Activated CD4-positive, alpha-beta T cell treated with anti-CD3 and anti-CD28 coated beads, Interleukin-2, amount 50 U/mL, for 1 hour (primary cell): Measurements from ENCODE around the gene AMPD1.
A peak's percentile ranks its signal among the peaks of the same experiment; 100 is the strongest.

Experiments used
- DNase-seq: peaks from one replicate; pipeline ENCODE4 v3.0.0-alpha.2; 2020

Gene AMPD1

DNA sequence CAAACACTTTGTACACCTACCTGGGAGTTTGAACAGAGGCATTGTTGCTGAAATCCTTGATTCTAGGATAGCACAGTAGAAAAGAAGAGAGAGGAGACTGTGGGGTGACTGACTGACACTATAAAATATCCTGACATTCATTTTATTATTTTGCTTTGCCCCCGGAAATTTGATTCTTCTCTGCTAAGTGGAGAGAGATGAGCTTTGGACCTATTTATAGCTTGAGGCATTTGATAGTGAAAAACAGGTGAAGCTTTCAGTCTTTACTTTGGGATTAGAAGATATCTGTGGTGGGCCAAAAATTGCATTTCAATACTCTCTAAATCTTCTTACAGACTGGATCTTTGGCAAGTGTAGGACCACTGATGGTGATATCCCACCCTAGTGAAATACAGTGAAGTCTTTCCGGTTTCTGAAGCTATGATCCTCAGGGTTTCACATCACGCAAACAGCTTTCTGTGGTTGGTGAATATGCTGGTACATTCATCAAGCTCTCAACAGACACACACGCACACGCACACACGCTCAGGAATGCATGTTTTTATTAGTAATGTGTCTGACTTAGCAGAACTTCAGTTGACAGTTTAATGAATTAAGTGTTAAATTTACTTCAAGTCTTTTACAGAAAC, at the start of gene AMPD1:
Gene AMPD1 (minus strand): TSS at position 117 of the 629 bp plus-strand sequence. CDS start 75 bp downstream, at position 42.
- no peak for DNase-seq

DNA sequence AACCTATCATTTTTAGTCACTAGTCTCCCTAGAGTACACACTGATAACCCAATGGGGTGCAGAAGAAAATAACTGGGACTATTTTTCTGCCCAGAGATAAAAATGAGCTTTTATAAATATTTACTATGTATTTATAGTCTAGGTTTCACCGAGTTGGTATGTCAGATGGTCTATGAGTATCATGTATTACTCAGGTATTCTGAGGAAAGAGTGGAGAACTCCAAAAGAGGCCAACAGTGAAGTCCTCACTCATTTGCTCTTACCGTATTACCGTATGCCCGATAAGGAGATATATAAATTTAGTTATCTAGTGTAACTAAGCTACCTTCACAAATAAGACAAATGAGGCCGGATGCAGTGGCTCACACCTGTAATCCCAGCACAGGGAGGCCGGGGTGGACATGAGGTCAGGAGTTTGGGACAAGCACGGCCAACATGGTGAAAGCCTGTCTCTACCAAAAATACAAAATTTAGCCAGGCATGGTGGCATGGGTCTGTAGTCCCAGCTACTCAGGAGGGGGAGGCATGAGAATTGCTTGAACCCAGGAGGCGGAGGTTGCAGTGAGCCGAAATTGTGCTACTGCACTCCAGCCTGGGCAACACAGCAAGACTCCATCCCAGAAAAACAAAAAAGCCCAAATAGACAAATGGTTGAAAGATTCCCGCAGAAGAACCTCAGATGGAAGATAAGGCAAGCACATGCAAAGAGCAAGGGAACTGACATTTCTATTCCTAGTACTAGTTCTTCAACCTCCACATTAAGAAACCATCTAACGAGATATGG, 46.8 kb upstream of the AMPD1 start:
- DNase-seq, result no peak

DNA sequence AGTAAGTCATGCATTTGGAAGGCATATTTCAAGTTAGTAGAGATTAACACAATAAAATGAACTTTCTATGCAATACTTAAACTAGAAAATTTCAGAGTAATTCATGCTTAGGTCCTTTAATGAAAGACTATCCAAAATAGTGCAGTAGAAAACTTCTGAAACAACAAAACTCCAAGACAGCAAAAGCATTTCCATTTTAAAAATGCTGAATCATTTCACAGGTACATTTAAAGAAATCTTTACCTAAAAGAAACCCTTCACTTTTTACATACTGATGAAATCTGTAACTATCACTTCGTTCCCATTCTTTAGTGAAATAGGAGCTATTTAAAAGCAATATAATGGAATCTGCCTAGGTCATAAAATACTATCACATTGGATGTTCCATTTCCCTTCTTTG, 45.0 kb upstream of the AMPD1 start:
- DNase-seq, result no peak

DNA sequence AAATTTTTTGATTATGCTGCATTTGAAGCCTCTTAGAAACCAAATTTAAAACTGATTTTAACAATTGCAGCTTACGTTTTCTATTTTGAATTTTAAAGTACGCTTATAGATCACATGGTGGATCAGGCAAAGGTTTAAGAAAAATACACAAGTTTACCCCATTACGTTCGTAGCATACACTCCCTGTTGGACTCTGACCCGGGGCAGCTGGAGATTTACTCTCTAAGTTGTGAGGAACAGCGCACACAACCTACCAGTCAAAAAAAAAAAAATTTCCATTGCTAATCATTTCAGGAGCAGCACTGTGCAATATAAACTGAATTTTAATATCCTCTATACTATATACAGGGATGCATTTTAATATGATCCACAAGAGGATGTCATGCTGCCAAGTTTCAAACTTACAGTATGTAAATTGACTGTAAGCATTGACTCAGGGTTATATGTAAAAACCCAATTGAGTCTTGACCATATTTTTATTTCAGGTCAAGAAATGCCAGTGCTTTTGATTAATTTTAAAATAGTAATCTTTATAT, 42.0 kb upstream of the AMPD1 start:
- no peak for DNase-seq

- DNase-seq, result no peak
Observed at GRCh38 chr1:114735479-114735878, 40.1 kb upstream of the AMPD1 start.

DNA sequence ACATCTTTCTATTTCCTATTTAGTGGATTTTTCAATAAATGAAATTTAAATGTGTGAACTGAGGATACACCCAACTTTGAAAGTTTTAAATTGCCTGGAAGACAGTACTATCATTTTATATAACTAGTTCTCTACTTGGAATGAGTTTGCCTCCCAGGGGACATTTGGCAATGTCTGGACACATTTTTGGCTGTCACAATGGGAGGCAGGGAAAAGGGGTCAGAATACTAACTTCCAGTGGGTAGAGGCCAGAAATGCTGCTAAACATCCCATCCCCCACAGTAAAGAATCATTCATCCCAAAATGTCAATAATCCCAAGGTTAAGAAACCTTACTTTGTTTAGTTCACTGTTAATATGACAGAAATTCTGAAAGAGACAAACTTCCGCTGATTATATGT, 34.4 kb upstream of the AMPD1 start:
- no peak for DNase-seq

GRCh38 chr1:114728553-114728952, 33.2 kb upstream of the AMPD1 start:
- DNase-seq, result no peak

- no peak for DNase-seq
Observed at GRCh38 chr1:114725230-114725629, 29.9 kb upstream of the AMPD1 start.

DNA sequence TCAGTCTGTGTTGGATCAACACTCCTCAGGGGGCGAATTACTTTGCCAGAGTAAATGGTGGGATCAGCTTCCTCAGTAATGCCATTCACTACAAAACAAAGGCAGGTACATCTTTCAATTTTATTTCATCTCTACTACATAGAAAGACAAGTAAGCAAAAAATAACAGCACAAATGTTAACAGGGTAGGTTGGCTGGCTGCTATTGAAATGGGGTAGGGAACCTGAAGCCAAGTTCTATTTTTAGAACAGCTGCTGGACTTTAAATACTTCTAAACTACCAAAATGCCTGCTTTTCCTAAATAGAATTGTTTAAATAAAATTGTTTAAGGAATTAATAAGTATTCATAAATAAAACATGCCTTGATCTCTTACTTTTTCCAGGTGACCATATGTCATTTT, 28.6 kb upstream of the AMPD1 start:
- no peak for DNase-seq

DNA sequence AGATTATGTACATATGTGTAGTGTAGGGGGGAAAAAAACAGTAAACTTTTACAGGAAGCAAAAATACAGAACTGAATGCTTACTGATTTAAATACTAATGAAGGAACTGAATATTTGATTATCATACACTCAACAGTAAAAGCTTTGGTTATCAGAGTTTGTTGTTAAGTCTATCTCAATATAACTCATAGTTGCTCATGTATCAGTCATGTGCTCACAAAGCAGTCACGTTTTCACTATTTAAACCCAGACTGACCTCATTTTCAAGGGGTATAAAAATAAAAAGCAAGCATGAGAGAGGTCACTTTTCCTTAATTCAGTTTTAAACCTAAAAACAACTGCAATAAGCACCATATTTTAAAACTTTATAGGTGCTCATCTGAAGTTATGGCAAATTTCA, 28.1 kb upstream of the AMPD1 start:
- no peak for DNase-seq

DNA sequence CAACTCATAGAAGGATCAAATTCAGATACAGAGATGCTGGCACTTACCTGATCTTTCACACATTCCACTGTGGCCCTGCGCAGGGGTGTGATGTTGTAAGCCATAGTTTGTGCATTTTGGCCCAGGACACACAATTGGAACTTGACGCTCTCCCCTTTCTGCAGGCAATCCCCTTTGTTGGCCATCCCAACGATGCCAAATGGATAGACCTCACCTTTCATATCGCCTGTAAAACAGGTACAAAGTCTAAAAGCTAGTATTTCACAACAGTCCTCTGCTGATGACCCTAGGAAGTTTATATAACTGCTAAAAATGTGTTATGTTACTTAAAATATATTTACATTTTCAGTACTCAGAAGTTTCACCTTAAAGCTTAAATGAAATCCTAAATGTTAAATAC, 25.1 kb upstream of the AMPD1 start:
- DNase-seq, result no peak

DNA sequence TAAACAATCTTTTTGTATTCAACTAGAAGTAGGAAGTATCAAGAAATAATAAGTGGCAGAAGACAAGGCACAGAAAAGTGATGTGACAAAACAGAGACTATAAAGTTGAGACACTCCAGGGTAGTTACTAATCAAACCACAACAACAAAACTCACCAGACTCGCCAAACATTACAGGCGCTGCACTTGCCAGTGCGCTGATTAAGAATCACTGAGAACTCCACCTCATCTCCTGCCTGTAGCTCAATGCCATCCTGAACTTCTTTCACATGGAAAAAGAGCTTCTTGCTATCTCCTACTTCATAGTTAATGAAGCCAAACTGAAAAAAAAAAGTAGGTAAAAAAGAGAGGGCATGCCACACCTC, 24.1 kb upstream of the AMPD1 start:
- no peak for DNase-seq

GRCh38 chr1:114718661-114719423, 23.5 kb upstream of the AMPD1 start:
- no peak for DNase-seq

- peak; percentile 96 for DNase-seq
Observed at GRCh38 chr1:114716304-114717170, 21.2 kb upstream of the AMPD1 start, which contains the start of gene NRAS. Gene NRAS (minus strand): TSS chr1:114716771. CDS start chr1:114716160, 611 bp downstream.

DNA sequence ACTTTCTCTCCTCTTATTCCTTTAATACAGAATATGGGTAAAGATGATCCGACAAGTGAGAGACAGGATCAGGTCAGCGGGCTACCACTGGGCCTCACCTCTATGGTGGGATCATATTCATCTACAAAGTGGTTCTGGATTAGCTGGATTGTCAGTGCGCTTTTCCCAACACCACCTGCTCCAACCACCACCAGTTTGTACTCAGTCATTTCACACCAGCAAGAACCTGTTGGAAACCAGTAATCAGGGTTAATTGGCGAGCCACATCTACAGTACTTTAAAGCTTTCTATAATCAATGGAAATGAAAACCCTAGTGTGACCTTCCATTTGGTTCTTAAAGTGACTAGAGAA, 20.6 kb upstream of the AMPD1 start:
- DNase-seq, result no peak

- no peak for DNase-seq
Observed at GRCh38 chr1:114712977-114713376, 17.6 kb upstream of the AMPD1 start.

DNA sequence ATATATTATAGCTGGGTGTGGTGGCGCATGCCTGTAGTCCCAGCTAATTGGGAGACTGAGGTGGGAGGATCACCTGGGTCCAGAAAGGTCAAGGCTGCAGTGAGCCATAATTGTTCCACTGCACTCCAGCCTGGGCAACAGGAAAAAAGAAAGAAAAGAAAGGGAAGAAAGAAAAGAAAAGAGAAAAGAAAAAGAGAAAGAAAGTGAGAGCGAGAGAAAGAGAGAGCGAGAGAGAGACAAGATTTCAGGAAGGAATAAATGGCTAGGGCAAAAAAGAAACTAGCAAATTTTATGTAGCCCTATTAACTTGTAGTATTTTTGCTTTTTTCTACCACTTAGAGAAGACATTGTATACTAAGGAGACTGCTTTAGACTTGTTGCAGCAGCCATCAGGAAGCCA, 15.0 kb upstream of the AMPD1 start:
- no peak for DNase-seq

DNA sequence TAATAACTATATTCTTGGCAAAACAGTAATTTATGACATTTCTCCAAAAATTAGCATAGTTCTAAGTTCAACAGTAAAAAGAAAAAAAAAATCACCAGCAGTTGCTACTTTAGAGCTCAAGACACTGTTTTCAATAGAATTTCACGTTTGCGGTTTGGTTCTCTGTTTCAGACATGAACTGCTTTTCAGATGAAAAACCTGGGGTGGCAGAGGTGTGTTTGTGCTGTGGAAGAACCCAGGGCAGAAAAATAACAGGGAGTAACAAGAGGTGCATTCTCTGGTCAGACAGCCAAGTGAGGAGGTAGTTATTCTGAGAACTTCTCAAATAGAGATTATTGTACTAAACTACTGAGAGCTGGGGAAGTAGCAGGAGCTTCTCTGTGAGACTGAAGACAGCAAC, 12.3 kb upstream of the AMPD1 start:
- no peak for DNase-seq

GRCh38 chr1:114703242-114703641, 7.9 kb upstream of the AMPD1 start:
- no peak for DNase-seq

DNA sequence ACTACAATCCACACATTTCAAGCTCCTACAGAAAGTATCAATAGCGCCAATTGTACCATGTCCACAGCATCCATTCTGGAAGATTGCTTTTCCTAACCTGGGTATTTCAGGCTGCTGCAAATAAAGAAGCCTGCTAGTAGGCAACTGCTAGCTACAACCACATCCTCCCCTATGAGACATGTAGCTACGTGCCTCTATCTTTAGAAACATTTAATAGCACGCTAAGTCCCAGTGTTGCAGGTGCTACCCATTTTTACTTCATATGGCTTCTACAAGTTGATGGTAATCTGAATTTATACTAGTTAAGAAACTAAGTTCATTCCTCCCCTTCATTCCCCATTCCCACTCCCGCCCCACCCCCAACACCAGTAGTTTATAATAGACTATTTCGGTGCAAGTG, 7.4 kb upstream of the AMPD1 start:
- DNase-seq, result no peak

GRCh38 chr1:114701931-114702330, 6.6 kb upstream of the AMPD1 start:
- no peak for DNase-seq

- no peak for DNase-seq
Observed at GRCh38 chr1:114700036-114700600, 4.8 kb upstream of the AMPD1 start.
